Left ventricle myocardium superior (tissue), 1 donor: ENCODE results near the gene CALHM5. TPM values are rescaled to one million over a fixed set of nuclear protein-coding genes. Genes with fewer than 3 reads are reported as not detected.

Experiments
- ATAC-seq: fragments of 200-7000 bp; cut with Tn5 transposase; one replicate; pipeline ENCODE4 v1.9.1; 2020; ENCODE audit warnings: mild to moderate bottlenecking, moderate library complexity
- DNase-seq: peaks from one replicate; pipeline ENCODE4 v3.0.0-alpha.2; 2020
- intact Hi-C: fragments of 100-400 bp; cut with micrococcal nuclease; formaldehyde crosslinking; loops from one replicate; pipeline ENCODE4 v1.11.0; 2022
- total RNA-seq: library from RNA; stranded (reverse); fragmentation: NEBNext Ultra II Directional; extraction: Animal tissue kit (Norgen Biotek cat#: 25700); gene quantifications from one replicate; pipeline ENCODE4 v1.2.1, GENCODE V29; 2021
- donor health status: DM: no; HTN: yes; CAD: no; lungs with severe emphysema.

The CALHM5 gene
- total RNA-seq, 1 donor from 2014 or later, result 2.4 TPM

DNA sequence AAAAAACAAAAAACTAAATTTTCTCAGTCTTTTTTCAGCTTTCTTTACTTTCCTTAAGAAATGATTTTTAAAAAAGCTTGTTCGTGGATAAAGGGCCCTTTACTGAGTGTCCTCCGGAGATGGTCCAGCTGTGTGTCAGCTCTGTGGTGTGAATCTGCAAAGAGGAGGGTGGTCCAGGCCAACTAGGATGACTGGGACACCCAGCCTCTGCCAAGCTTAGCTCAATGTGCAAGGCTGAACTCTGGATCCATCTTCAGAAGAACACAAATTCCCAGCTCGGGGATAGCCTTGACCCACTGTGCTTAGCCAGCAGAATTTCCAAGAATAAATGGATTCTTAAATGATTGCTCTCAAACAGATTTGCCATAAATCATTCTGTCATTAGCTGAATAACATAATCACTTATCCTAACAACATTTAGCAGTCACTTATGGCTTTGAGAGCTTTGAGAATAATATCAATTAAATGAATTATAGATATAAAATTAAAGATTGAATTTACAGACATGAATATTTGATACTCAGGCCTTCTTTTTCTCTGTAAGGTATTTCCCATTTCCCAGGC, 14.2 kb upstream of the CALHM5 start:
- DNase-seq, result peak; percentile 35
- intact Hi-C loops, result no loop called here
- peak; percentile 51 for ATAC-seq

DNA sequence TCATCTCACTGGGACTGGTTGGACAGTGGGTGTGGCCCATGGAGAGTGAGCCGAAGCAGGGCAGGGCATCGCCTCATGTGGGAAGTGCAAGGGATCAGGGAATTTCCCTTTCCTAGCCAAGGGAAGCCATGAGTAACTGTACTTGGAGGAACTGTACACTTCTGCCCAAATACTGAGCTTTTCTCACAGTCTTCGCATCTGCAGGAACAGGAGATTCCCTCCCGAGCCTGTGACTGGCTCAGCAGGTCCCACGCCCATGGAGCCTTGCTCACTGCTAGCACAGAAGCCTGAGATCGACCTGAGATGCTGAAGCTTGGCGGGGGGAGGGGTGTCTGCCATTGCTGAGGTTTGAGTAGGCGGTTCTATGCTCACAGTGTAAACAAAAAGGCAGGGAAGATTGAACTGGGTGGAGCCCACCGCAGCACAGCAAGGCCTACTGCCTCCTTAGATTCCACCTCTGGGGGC, 10.4 kb upstream of the CALHM5 start:
- intact Hi-C loops, result no loop called here
- no peak for ATAC-seq
- DNase-seq, result no peak

DNA sequence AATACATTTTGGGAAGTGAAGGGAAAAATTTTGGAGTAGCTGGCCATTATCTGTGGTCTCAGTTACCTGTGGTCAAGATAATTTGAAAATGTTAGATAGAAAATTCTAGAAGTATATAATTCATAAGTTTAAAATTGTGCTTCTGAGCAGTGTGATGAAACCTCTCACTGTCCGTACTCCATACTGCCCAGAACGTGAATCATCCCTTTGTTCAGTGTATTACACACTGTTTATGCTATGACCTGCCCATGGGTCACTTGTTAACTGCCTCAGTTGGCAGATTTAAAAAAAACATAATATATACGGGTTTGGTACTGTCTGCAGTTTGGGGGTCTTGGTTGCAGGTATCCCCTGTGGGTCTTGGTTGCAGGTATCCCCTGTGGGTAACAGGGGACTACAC, 4.1 kb upstream of the CALHM5 start:
- ATAC-seq (no peak), DNase-seq (no peak)
- intact Hi-C loops, result no loop called here

DNA sequence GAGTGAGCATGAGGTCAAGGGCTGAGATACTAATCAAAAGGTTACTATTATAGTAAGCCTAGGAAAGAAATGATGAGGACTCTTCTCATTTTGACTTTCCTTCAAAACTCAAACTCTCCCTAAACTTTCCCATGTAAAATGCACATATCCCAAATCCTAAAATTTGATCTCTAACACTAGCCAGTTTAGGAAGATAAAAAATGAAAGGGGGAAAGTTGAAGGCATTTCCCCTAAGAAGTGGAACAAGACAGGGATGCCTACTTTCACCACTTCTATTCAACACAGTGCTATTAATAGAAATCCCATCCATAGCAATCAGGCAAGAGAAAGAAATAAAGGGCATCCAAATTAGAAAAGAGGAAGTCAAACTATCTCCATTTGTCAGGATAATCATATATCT, 2.9 kb upstream of the CALHM5 start:
- intact Hi-C loops, result no loop called here
- ATAC-seq, result no peak
- no peak for DNase-seq

DNA sequence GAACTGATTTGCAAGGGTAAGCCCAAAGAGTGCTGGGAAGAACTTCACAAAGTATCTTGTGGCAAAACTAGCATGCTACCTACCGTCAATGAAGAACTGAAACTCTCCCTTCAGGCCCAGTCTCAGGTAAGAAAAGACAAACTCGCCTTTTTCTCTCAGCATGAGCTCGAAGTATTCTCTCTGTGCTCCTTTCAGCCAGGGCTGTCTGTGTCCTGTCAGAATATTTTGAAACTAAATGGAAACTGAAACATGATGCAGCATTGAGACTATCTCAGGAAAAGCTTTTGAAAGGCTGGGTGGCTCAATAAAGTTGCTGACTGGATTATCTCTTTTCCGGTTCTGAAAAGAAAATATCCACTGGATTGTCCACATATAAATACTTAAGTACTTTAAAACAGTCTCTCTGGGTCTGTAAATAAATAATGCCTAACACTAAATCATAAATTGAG, 696 bp downstream of the CALHM5 start:
- intact Hi-C loops, result no loop called here
- ATAC-seq (peak; percentile 73), DNase-seq (no peak)

DNA sequence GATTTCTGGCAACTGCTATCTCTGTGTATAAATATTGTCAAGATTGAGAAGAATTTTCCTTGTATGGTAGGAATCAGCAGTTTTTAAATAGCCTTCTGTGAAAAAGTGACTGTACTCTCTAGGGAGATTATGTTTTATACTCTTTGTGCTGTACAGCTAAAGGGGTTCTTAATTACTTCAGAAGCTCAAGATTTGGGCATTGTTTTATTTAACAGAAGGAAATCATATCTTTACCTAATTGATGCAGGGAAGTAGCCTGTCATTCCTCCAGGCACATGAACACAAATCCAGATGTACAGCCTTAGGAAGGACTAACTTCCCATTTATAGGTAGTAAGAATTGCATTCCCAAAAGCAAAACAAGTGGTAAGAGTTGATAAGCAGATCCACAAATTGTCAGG, 1.3 kb downstream of the CALHM5 start:
- ATAC-seq, result peak; percentile 30
- intact Hi-C loops, result no loop called here
- no peak for DNase-seq

DNA sequence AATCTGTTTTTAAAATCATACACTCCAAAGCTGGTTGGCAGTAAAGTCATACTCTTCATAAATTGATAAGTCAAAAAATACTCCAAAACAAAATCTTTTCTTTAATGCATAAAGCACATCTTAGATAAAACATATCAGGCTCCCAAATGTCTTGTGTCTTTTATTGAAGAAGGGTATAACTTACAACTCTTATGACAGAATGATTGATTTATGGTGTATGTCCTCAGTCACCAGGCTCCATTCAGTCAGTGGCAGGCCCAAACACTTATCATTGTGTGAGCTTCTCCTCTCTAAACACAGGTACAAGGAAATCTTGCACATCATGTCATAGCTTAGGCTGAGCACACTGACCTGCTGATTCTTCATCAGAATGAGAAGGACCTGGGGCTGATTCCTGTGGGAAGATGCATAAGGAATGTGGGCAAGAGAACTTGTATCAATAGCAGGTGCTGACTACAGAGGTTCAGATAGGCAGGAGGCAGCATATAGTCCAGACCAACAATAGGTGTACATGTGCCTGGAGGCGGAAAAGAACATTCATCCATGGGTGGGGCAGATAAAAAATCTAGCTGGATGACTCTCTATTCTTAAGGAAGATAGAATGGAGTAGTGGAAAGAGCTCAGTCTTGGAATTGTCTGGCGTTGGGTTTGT, 1.9 kb downstream of the CALHM5 start:
- intact Hi-C loops, result no loop called here
- DNase-seq (no peak), ATAC-seq (no peak)

DNA sequence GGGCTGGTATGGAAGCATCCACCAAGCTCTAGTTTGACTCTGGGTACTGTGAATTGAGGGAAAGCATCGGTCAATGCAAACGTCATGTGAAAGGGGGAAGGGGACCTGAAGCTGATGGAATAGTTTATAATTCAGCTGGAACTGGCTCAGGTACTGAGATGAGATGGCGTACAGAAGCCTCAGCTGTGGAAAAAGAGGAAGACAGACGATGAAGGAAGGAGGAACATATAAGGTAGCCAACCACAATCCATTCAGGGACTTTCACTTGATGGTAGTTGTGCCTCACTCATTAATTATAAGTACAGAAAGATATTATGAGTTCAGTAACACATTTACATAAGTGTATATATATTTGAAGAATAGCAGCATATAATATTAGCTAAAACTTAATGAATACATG, 2.7 kb downstream of the CALHM5 start:
- ATAC-seq (no peak), DNase-seq (no peak)
- intact Hi-C loops, result no loop called here

DNA sequence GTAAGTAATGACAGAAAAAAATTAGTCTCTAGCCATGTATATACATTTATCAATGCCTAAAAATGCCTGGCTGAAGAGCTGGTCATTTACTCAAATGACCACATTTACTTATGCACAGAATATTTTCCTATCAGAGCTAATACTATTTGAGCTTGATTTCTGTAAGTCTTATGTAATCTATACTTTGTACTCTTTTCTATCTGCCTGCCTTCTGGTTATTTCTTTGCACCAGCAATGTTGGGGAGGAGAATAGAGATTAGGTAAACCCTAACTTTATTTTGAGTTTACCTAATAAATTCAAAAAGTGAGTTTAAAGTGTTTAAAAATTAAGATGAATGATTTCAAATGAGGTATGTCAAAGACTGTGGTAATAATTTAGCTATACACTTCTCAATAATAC, 3.7 kb downstream of the CALHM5 start:
- DNase-seq (no peak), ATAC-seq (no peak)
- intact Hi-C loops, result no loop called here

DNA sequence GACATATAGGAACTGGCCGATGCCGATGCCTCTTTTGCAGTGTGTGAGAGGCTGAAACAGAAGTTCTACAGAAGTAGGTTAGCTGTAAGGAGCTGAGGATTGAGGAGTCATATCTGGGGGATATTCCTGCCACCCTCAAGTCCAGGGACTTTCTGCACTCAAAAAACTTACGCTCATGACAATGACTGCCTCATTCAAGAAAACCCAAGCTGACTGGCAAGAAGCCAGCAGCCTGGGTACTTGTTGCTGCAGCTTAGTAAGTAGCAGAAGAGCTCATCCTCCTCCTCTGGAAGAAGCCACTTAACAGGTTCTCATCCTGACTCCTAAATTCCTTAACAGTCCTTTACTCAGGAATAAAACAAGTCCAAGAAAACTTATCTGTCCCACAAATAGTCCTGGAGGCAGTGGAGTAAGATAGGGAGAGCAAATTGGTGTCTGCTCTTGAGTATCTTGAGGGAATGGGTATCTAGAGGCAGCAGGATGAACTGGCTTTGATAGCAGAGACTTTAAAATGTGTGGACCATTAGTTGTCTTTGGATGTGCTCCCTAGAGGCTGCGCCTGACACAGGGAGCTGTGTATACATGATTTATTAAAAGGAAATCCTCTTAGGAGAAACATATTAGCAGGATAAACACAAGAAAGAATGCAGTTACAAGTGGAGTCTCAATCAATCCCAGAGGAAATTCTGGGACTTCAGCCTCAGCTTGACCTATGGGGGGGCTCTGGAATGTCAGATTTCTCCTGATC, 7.4 kb downstream of the CALHM5 start:
- peak; percentile 35 for DNase-seq
- intact Hi-C loops, result no loop called here
- no peak for ATAC-seq

DNA sequence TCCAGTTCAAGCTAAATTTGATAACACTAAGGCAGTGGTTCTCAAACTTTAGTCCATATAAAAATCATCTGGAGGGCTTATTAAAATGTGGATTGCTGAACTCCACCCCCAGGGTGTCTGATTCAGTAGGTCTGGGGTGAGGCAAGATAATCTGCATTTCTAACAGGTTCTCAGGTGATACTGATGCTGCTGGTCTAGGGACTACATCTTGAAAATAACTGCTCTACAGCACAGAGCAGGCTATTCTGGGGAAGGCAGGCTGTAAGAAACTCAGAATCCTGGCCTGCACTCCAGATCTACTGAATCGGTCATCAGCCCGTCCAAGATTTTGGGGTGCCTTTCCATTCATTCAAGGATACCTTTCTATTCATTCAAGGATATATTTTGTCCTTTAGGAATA, 11.5 kb downstream of the CALHM5 start:
- no peak for ATAC-seq
- intact Hi-C loops, result no loop called here
- DNase-seq, result no peak

DNA sequence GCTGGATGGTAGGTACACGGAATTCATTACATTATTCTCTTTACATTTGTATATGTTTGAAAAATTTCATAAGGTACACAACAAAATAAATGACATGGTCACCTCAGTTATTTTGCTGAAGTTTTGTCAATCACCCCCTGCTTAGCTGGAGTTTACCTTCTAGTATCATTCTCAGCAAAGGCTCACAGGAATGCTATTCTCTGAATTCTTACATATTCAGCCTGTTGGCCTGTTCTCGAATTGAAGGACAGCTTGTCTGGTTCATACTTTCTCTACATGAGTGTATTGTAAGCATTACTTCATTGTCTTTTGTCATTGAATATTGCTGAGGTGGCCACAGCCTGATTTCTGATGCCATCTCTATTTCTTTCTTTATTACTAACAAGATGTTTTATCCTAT, 12.8 kb downstream of the CALHM5 start:
- ATAC-seq (no peak), DNase-seq (no peak)
- intact Hi-C loops, result no loop called here

DNA sequence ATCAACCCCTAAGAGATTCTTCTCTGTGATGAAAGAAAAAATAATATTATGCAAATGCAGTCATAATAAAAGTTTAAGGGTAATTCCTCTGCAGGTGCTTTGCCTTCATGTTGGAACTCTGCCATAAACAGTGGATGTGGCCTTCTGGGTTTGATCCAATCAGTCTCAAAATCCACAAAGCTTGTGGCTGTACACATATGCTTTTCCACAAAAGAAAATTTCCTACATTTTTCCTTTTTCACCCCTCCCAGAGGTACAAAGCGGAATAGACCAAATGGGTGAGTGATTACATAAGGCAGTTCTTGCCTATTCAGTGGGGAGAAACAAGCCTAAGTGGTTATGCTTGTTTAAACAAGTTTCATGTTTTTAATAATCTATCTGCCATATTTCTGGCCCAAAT, 16.7 kb downstream of the CALHM5 start:
- no peak for DNase-seq
- intact Hi-C loops, result no loop called here
- ATAC-seq, result no peak

DNA sequence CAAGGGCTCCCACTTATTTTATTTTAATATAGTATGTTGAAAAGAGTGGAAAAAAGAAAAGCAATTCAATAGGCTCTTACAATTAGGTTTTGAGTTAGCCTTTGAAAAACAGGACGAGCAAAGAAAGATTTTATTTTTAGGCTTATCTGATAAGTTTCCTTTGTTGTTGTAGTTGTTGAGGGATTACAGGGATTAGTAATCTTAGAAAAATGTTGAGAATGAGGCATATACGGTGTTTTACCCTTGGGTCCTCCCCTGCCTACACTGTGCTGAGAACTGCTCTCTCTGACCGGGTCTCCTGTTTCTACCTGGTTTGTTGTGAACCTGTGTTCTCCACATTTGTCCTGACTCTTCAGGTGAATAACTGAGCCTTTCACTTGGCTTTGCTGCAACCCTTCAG, 17.3 kb downstream of the CALHM5 start:
- DNase-seq (no peak), ATAC-seq (no peak)
- intact Hi-C loops, result no loop called here

DNA sequence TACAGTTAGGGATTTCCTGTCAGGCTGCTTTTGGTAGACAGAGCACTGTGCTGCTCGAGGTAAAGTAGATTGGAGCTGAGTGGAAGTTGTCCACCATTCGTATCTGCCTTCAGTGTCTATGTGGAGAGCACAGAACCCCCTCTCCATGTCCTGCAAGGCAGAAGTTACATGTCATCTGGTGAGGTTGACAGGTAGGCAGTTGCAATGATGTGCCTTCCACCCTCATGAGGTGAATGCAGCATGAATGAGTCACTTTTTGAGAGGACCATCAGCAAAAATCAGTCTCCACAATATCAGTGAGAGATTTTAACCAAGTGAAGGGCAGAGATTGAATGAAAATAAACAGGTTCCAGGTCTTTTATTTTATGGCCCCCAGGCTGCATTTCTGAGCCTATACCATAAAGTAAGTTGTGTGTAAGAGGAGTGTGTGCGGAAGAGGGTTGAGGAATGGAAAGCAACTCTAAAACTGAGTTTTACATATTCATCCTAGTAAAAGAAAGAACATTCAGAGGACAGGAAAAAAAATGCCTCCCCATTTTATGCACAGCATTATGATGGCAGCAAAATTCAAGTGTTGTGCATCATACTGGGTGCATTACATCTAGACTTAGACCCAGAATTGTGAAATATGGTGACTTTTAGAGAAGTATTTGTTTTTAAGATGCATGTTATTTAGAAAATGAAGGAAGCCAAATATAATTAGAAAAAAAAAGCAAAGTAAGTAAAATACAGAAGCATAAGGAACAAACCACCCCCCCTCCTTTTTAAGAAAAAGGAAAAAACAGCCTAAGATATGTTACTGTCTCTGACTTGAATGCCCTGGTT, 18.2 kb downstream of the CALHM5 start:
- ATAC-seq (no peak), DNase-seq (no peak)
- intact Hi-C loops, result loop anchor here (10.0 kb wide), 1 partner anchor 245 kb away; no protein-coding TSS in a partner anchor

DNA sequence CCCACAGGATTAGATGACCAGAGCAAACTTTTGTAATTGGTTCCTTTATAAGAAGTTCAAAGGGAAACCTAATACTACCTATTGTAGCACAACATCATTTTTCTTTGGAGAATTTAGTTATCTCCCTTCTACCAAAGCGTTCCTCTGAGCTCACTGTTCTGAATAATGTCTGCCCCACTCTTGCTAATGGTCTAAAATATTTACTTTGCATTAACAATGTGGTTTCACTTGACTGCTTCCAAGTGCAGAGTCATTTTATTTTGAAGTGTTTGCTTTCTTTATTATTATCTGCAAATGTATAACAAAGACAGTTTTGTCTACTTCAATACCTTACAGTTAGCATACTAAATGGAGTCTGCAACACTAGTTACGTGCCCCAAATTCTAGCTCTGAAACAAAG, 19.0 kb downstream of the CALHM5 start:
- intact Hi-C loops, result loop anchor here (10.0 kb wide), 1 partner anchor 246 kb away; no protein-coding TSS in a partner anchor
- ATAC-seq, result no peak
- no peak for DNase-seq

DNA sequence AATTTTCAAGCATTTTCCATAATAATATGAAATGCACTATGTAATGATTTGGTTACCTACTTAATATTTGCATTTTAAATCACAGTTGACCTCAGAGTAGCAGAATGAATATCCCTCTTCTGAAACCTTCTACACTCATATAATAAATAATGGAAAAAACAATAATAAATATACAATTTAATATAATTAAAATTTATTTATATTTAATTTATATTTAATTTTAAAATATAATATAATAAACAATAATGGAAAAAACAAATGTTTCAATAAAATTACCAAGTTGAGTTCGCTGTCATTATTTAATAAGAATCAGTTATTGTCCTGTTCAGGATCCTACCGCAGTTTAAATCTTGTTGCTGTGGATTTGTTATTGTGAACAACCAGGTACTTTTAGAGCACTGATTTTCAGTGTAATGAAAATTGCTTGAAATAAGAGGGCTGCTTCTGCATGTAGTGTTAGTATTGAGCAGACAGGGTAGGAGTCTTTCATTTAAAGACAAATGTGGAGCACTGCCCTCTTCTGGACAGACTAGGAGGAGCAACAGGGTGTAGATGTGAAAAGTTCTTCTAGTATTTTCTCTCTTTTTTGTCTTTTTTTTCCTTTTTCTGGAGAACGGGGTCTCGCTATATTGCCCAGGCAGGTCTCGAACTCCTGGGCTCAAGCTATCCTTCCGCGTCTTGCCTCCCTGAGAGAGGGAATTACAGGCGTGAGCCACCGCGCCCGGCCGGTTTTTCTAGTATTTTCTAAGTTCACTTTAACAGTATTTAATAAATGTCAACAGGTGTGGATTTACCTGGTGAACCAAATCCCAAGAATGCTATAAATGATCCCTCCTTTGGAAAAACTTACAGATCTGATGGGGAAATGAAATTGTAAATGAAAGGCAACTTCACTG, 20.5 kb downstream of the CALHM5 start:
- ATAC-seq, result peak; percentile 80
- DNase-seq, result peak; percentile 30
- intact Hi-C loops, result loop anchor here (10.0 kb wide), 1 partner anchor 247 kb away; no protein-coding TSS in a partner anchor

DNA sequence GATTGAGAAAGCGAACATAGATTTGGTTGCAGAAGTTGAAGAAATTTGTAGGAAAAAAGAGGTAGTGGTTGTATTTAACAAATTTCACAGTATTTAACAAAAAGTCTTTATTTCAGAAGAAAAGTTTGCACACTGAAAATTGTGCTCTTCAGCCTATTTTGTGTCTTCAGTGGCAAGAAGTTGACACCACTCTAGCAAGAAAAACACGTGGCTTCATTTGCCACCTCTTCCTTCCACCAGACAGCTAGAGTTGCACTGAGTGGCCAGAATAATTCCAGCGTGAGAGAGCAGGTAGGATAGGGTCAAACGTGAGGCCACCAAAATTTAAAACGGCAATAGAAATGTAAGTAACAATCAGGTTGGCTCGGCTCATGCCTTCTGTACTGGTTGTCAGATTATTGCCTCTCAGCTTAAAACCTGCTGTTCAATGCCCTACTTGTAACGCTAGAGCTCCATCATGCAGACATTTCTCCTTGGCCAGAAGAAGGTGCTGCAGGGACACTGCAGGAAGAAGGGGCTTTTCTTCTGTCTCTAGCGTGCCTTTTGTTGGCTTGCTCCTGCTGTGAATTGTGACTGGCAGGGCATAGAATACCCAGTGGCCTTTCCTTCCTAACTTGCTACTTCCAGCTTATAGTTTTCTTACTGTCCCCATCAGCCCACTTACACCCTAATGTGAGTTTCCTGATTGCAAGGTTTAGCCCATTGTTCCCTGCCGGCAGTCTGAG, 22.0 kb downstream of the CALHM5 start:
- intact Hi-C loops, result loop anchor here (10.0 kb wide), 1 partner anchor 249 kb away; no protein-coding TSS in a partner anchor
- ATAC-seq (no peak), DNase-seq (no peak)
